Endothelial cell of umbilical vein (primary cell): Measurements from ENCODE around the gene NCR2.

Experiments
- CTCF ChIP-seq, 2 donors: IDR thresholded peaks; 1 replicate in 1 of 2; 2 replicates in 1 of 2; pipeline ENCODE4 v1.5.1; 2011; ENCODE audit warnings: low read length in 2 of 2, mild to moderate bottlenecking in 2 of 2, moderate library complexity in 2 of 2, control low read depth in 1 of 2, inconsistent platforms in 1 of 2, low read depth in 1 of 2; ENCODE audit not compliant: insufficient read depth in 1 of 2; ENCODE audit errors: extremely low read depth in 1 of 2
- EZH2 ChIP-seq: IDR thresholded peaks from 2 replicates; pipeline ENCODE4 v1.6.1; 2012; ENCODE audit warnings: borderline replicate concordance, low read depth, mild to moderate bottlenecking, moderate library complexity, low read length, inconsistent platforms; ENCODE audit not compliant: severe bottlenecking
- GATA2 ChIP-seq: IDR thresholded peaks from 2 replicates; pipeline ENCODE4 v1.7.0; 2011; ENCODE audit warnings: low read depth, mild to moderate bottlenecking, moderate library complexity, mixed read lengths, low read length; ENCODE audit not compliant: insufficient read length, insufficient read depth
- MAX ChIP-seq: IDR thresholded peaks from 2 replicates; pipeline ENCODE4 v1.6.1; 2011; ENCODE audit not compliant: insufficient read depth, insufficient read length
- MYC ChIP-seq: IDR thresholded peaks from one replicate; pipeline ENCODE4 v1.6.1; 2011; ENCODE audit warnings: mild to moderate bottlenecking, low read depth, low read length
- POLR2A ChIP-seq: IDR thresholded peaks from 2 replicates; pipeline ENCODE4 v1.6.1; 2012; ENCODE audit warnings: low read depth, mild to moderate bottlenecking, control low read depth, low read length
- POLR2AphosphoS5 ChIP-seq: IDR thresholded peaks from 2 replicates; pipeline ENCODE4 v1.6.1; 2012; ENCODE audit warnings: low read depth, mild to moderate bottlenecking, control low read depth, low read length, moderate library complexity; ENCODE audit not compliant: insufficient read depth

- TF ChIP-seq POLR2AphosphoS5 (no peak), CTCF (IDR thresholded peaks at IDR 0.05; ENCODE audit: extremely low read depth in 1 of 2, insufficient read depth in 1 of 2, low read depth in 1 of 2, low read length in 2 of 2) (no peak), MYC (no peak), EZH2 (no peak), POLR2A (no peak), MAX (no peak), GATA2 (no peak)
Observed at GRCh38 chr6:41318261-41318653, 17.2 kb upstream of the NCR2 start.
